ENCODE data around the gene LBHD2. TPM values are rescaled to one million over a fixed set of nuclear protein-coding genes. Genes with fewer than 3 reads are reported as not detected.

LBHD2 gene
- total and polyA plus RNA-seq, 2 experiments from 2014 or later = not detected

GRCh38 chr14:103104654-103105452 lies 20.8 kb downstream of the LBHD2 start:
- Histone ChIP-seq H4K20me1 (replicated peaks; ENCODE audit: insufficient read depth) (0 out of 2 replicates have a peak, but pooled peaks cover 3% of the 10 kb centered on the region), H3F3A (replicated peaks; ENCODE audit: low read depth) (0 out of 2 replicates have a peak, but pooled peaks cover 5% of the 10 kb centered on the region), H3K79me2 (replicated peaks; ENCODE audit: insufficient read depth) (no peaks in the 10 kb centered on the region), H2AFZ (0 out of 2 replicates have a peak overlapping the region, but pooled peaks have one; percentile 59), H3K4me3 (peak overlapping the region; percentile 51; the same call in 1 of the 2 replicates), H3K27ac (ENCODE audit: low read depth) (no peak overlapping the region), H3K4me1 (ENCODE audit: insufficient read depth) (peaks cover 9% of the 10 kb centered on the region; the same call in 1 of the 2 replicates), H3K36me3 (ENCODE audit: insufficient read depth) (no peaks in the 10 kb centered on the region), H3K27me3 (ENCODE audit: insufficient read depth) (peaks cover 56% of the 10 kb centered on the region), H3K4me2 (peak overlapping the region; percentile 77), H3K9me2 (ENCODE audit: insufficient read depth) (no peaks in the 10 kb centered on the region)
- H3K27me3 Mint-ChIP-seq (ENCODE audit: insufficient read depth, low read depth, poor library complexity) = peaks cover 68% of the 10 kb centered on the region
- ATAC-seq (peak; percentile 70), DNase-seq (ENCODE audit: low spot score) (peak; percentile 80)
- no peaks in the 10 kb centered on the region for H3K36me3 Mint-ChIP-seq (ENCODE audit: low read depth)
- H3K4me1 Mint-ChIP-seq = peaks cover 16% of the 10 kb centered on the region; the same call in 2 of the 3 replicates
- H3K4me3 Mint-ChIP-seq = peak overlapping the region; percentile 4; the same call in 1 of the 3 replicates
- H3K27ac Mint-ChIP-seq = no peak overlapping the region
- H3K9me3 Mint-ChIP-seq = no peaks in the 10 kb centered on the region; the same call in 2 of the 3 replicates
- TF ChIP-seq POLR2AphosphoS5 (IDR thresholded peaks at IDR 0.05; ENCODE audit: low read depth) = no peak
- TF ChIP-seq CREB1 (CRISPR knock-in tag; IDR thresholded peaks at IDR 0.05; ENCODE audit: low read depth) = no peak
- TF ChIP-seq CTCF (conservative IDR thresholded peaks at IDR 0.05; ENCODE audit: low read depth in 2 of 2) = peak; percentile 86 to 96
- no peak for TF ChIP-seq REST (IDR thresholded peaks at IDR 0.05; ENCODE audit: unreplicated experiment)
- TF ChIP-seq EZH2 (IDR thresholded peaks at IDR 0.05; ENCODE audit: low read depth, unreplicated experiment) = peak; percentile 67
- TF ChIP-seq ZNF331 (CRISPR knock-in tag; IDR thresholded peaks at IDR 0.05; ENCODE audit: low read depth) = no peak
- TF ChIP-seq ETS1 (IDR thresholded peaks at IDR 0.05) = no peak

All from GM23338 (cell line).